GM21526 (cell line): ENCODE measurements around the gene DPF1.
"Not testable (repeated sequence)": the region's sequence is repeated elsewhere in the genome, so short reads cannot be mapped to it uniquely, and the experiment has no call there.

Experiments used
- ATAC-seq: cut with Tn5 transposase; IDR thresholded peaks from one replicate; pipeline ENCODE4 v1.9.1; 2021; ENCODE audit warnings: moderate library complexity; ENCODE audit not compliant: unreplicated experiment, low FRiP score

Gene DPF1

DNA sequence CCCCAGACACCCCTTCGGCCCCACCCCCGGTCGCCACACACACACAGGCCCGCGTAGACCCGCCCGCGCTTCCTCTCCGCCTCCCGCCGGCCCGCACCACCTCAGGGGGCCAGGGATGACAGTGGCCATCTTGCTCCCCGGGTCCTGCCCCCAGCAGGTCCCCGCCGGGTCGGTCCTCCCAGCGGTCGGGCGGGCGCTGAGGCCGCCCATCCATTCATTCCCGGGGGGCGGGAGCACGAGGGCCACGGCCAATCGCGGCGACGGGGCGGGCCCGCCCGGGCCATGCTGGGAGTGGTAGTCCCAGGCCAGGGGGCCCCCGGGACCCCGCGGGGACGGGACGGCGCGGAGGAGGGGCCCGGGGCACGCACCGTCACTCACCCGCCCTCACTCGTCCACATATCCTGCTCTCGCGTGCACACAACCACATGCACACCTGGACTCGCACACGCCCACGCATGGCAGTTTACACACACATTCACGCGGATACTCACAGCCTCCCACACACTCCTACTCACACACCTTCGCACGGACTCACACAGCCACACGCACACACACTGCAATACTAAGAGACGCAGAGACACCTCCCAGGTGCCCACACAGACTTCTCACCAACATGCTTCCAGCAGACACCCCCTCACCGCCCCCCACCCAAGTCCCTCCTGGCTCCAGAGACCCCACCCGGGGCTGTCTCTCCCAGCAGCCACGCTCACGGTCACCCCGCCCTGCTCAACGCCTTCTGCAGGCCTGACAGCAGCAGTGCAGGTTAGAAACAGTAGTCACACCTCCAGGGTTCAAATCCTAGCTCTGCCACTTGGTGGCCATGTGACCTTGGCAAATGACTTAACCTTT lies at the start of gene DPF1:
Gene DPF1 (minus strand): TSS at position 209 of the 849 bp plus-strand sequence. CDS start 80 bp downstream, at position 129.
- ATAC-seq = peak; percentile 52

DNA sequence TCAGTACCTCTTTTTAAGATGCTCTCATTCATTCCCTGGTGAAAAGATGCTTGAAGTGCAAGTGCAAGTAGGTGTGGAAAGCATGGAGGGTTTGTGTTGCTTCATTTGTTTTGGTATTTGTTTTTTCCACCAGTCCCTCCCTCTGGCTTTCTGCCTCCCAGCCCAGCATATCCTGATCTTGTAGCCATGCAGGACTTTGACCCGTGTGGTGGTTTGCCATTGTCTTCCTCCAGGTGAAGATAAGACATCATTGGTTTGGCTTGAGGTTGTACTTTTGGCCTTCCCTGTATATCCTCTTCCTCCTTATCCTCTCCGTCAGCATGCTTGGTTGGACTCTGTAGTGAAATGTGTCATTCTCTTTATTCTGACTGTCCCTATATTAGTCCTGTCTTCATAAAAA lies 49.5 kb upstream of the DPF1 start:
- ATAC-seq = no peak

DNA sequence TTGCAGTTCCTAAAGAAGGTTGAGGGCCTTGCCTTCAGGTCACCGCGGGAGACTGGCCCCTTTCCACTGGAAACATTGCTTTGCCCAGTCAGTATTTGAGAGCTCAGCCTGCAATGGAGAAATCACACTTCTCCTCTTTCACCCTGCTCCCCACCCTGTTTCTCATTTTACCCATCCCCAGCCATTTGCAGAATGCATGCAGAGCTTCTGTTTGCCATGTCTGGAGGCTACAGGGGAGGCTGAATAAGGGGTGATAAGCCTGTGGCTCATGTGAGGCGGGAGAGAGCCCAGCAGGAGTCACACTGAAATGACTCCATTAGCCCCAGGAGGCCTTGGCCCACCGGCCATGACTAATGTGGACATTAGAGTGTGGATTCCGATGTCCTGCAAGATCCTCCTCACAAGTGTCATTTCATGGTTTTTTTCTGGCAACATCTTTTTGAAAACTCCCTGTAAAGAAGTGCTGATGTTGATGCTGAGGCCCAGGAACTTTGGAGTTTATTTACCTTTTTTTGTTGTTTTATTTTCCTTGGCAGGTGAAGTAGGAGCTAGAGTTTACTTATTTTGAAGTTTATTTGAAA lies 46.7 kb upstream of the DPF1 start:
- ATAC-seq = no peak

DNA sequence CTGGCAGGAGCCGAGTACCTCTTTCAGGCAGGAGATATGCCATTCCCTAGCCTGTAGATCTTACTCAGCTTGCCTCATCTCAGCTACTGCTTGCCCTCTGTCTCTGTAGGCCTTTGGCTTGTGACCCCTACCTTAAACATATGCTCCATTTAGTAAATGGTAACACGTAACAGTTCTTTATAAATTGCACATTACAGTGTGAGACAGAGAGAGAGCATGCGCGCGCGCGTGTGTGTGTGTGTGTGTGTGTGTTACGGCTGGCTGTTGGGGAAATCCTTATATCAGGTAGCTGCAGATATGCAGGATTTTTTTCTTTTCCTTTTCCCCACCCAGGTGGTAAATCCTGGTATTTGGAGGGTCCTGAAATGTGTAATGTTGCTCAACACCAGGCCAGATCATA lies 44.5 kb upstream of the DPF1 start:
- ATAC-seq = no peak

DNA sequence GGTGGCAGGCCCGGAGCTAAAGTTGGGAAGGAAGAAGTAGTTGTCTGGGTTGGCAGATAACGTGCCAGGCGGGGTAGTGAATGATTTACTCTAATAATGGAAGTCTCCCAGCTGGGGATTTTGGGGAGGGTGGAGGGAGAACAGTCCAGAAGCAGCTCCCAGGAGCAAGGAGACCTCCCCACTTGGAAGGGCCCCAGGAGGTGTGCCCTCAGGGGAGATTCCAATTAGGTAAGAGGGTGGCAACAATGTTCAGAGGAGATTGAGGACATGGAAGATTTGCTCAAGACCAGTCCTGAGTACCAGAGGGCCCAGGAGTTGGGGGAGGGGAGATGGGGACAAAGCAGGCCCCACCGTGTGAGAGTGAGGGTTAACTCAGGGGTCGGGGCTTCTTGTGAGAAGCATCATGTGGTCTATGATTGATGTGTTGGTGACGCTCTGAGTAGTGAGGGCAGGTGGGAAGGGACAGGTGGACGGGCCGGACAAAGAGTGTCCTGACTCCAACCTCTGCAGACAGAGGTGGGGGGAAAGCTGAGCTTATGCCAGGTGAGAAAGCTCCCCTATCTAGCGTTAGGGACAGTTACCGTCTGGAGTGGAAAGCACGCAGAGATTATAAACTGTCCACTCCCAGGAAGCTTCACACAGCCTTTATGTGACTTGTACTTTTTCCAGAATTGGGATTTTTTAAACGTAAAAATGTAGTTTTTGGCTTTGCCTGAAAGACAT lies 43.9 kb upstream of the DPF1 start:
- no peak for ATAC-seq

DNA sequence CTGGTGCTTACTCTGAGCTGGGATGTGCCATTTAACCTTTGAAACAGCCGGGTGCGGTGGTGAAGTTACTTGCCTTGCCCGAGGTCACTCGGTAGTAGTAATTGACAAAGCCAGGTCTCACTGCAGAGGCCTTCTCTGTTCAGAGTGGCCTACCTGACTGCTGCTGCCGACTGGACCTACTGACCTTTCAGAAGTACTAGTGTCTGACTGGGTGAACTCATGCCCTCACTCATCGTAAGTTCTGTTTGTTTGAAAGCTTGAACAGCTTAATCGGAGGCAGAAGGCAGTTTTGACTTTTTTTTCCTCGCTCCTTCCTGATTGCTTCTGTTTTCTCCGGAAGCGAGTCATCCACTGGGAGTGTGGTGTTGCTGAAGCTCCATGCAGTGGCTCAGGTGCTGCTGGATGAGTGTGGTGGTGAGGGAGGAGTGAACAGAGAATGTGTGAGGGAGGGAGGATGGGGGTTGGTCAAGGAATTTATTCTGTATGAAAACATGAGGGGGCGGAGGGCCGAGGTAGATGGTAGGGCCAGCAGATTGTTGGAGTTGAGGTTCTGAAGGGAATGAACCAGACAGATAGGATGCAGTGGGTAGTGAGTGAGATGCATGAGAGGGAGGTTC lies 43.1 kb upstream of the DPF1 start:
- ATAC-seq = no peak

DNA sequence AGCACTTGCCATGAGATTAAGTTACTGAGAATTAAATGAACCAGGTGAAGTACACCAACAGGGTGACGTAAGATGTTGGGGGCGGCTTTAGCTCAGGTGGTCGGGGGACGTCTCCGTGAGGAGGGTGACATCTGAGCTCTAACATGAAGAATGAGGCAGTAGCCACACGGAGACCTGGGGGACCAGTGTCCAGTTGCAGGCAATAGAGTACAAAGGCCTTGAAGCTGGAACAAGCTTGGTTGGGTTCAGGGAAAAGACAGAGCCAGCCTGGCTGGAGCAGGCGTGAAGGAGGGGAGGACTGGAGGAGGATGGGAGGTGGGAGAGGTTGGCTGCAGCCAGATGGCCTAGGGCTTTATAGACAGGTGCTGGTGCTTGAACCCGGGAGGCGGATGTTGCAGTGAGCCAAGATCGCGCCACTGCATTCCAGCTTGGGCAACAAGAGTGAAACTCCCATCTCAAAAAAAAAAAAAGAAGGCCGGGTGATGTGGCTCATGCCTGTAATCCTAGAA lies 42.0 kb upstream of the DPF1 start:
- no peak for ATAC-seq

DNA sequence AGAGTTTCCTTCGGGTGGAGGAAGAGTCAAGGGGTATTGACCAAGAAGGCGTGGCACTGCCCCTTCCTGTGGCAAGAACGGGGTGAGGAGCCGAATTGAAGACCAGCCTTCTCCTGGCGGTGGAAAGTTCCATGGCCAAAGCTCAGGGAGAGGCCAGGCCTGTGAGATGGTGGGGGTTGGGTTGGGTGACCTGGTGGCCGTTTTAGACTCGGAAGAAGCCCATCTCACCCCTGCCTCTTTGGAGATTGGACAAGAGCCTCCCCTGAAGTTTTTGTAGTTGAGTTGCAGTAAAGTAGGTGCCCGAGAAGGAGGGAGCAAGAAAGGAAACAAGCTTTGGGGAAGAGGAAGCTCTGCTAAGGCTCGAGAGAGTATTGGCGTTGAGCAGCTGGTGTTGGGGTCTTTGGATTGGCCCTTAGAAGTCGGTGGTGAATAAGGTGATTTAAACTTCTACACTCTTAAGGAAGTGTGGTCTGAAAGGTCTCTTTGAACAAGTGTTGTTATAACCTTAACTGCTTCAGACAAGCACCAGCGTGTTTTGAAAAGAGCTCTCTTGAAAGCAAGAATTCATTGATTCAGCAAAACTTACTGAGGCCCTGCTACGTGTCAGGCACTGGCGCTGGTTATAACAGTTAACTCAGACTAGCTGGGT lies 41.3 kb upstream of the DPF1 start:
- no peak for ATAC-seq

DNA sequence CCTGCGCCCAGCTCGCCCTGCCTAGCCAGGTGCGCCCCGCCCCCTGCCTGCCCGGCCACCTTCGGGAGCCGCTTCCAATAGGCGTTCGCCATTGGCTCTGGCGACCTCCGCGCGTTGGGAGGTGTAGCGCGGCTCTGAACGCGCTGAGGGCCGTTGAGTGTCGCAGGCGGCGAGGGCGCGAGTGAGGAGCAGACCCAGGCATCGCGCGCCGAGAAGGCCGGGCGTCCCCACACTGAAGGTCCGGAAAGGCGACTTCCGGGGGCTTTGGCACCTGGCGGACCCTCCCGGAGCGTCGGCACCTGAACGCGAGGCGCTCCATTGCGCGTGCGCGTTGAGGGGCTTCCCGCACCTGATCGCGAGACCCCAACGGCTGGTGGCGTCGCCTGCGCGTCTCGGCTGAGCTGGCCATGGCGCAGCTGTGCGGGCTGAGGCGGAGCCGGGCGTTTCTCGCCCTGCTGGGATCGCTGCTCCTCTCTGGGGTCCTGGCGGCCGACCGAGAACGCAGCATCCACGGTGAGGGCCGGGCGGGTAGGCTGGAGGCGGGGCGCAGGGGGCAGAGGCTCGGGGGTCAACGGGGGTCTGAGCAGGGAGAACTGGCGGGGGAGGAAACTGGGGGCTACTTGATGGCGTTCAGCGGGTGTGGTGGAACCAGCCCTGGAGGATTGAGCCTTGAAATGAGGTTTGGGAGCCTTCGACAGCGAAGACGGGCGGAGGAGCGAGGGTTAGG lies 40.6 kb upstream of the DPF1 start, which contains the start of gene SPINT2:
Gene SPINT2 (plus strand): TSS at position 88 of the 727 bp plus-strand sequence. CDS start 320 bp downstream, at position 408.
- no peak for ATAC-seq

DNA sequence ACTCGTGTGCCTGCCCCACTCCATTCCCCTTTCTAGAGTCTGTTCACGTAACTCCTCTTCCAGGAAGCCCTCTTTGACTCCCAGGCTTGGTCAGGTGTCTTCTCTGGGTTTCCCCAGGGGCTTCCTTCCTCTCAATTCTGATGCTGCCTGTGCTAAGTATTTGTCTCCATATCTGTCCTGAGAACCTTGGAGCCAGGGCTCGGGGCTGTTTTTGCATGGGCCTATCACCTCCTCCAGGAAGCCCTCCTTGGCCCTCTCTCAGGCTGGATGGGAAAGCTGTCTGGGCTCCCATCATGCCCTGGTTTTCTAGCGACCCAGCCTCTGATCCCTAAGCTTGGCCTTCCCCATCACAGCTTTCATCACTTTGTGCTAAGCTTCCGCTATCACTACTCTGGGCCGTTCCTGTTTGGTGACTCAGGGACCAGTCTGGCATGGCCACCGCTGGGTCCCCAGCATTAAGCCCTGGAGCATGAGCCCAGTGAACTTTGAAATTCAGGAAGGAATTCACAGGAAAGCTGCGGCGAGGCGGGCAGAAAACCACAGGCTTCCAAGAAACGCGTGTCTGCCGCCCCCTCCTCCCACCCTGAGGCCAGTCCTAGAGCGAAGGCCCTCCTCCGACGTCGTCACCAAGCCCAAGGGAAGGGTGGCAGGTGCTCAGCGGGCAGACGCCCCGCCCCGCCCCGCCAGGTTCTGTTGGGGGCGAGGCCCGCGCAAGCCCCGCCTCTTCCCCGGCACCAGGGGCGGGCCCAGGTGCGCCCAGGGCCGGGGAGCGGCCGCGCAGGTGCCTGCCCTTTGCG lies 39.9 kb upstream of the DPF1 start:
- ATAC-seq = no peak

DNA sequence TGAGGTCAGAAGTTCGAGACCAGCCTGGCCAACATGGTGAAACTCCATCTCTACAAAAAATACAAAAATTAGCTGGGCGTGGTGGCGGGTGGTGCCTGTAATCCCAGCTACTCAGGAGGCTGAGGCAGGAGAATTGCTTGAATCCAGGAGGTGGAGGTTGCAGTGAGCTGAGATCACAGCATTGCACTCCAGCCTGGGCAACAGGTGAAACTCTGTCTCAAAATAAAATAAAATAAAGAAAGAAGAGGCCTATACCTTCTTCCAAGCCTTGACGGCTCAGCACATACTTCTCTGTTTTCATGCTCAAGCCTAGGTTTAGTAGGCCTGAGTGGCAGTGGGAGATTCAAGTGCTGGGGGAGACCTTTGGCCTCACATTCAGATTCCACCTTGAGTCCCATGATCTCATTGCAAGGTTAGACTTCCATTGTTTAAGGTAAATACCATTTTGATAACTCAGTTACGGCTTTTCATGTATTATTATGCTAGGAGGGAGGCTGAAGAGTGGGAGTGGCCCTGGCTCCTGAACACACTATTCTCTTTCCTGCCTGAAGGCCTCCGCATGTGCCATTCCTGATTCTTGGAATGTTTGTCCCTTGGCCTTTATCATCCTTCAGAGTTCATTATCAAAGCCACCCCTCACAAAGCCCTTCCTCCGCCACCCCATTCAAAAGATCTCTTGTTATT lies 38.7 kb upstream of the DPF1 start:
- no peak for ATAC-seq

DNA sequence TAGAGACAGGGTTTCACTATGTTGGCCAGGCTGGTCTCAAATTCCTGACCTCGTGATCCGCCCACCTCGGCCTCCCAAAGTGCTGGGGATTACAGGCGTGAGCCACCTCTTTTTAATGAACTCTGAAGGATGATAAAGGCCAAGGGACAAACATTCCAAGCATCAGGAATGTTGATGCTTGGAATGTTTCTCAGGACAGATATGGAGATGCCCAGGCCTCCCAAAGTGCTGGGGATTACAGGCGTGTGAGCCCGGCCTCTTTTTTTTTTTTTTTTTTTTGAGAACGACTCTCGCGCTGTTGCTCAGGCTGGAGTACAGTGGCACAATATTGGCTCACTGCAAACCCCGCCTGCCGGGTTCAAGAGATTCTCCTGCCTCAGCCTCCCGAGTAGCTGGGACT lies 37.9 kb upstream of the DPF1 start:
- ATAC-seq = not testable (repeated sequence)

DNA sequence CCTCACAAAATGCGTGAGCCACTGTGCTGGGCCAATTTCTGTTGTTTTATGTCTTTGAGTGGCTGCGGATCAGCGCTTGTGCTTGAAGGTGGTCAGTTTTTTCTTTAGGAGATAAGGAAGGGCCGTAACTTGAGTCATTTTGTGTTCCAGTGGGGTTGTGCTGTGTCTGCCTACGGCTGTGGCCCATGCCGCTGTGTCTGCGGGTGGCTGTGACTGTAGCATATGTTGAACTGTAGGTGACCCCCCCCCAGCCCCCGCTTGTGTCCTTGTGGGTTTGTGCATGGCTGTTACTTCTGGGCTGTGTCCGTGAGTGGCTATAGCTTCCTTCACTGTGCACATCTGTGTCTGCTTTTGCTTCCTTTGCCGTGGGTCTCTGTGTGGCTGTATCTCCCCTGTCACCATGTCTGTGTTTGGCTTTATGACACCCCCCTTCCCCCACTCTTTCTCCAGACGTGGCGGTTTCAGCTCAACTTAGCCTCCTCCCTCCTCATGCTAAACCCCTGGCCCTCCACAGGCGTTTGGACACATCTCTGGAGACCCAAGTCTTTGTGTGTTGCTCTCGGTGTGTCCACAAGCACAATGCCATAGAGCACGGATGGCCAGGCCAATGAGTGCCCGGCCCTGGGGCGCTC lies 31.5 kb upstream of the DPF1 start:
- no peak for ATAC-seq

DNA sequence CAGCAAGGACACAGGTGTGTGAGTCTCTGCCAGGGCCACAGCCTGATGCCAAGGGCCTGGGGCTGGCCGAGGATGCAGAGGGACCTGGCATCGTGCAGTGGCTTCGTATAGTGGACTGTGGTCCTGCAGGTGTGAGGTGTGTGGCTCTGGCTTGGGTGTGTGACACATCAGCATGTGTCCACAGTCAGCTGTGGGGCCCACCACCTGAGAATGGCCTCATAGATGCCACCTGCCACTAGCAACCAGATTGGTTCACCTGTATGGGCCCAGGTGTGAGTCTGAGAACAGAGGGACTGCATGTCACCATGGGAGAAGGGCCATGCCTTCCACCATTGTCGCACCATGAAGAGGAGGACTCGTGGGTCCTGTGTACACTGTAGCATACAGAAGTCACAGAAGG lies 29.8 kb upstream of the DPF1 start:
- no peak for ATAC-seq

DNA sequence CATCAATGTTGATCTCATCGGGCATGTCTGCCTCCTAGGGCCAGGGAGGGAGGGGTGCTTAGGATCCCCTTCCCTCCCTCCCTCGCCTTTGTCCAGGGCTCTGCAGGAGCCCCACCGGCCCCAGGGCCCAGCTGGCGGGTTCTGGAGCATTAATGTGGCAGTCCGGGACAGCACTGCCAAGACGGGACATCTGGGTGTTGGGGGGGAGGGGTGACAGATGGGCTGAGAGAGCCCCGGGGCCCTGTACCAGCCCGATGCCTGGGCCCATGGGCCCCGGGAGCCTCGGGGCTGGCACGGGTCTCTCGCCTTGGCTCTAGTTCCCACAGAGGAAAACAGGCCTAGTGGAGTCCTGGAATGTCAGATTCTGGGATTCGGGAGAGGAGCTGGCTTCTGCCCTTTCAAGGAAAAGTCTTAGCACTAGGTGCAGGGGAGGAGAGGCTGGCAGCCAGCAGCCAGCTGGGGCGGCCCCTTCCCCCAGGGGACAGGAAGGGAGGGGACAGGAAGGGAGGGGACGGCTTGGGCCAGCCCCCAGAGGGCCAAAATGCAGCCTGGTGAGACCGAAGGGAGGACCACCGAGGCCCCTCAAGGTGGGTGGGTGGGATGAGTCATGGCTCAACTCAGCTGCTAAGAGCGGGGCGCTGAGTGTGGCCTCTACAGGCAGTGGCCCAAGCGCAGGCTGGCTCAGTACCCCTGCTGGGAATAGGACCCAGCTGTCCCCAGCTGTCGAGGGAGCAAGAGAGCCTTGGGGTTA lies 29.1 kb upstream of the DPF1 start:
- ATAC-seq = no peak

DNA sequence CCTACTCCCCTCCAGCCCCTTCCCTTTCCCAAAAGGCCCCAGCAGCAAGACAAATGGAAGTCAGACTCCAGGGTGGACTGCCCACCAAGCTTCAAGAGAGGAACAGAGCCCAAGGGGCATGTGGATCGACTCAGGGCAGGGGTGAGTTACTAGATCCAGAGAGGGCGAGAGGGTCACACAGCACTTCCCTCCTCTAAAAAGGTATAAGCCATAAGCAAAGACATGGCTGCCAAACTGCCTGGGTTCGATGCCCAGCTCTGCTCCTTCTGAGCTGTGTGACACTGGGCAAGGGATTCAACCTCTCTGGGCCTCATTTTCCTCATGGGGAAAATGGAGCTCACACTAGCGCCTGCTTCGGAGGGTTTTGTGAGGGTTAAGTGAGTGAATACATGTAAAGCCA lies 28.4 kb upstream of the DPF1 start:
- no peak for ATAC-seq

DNA sequence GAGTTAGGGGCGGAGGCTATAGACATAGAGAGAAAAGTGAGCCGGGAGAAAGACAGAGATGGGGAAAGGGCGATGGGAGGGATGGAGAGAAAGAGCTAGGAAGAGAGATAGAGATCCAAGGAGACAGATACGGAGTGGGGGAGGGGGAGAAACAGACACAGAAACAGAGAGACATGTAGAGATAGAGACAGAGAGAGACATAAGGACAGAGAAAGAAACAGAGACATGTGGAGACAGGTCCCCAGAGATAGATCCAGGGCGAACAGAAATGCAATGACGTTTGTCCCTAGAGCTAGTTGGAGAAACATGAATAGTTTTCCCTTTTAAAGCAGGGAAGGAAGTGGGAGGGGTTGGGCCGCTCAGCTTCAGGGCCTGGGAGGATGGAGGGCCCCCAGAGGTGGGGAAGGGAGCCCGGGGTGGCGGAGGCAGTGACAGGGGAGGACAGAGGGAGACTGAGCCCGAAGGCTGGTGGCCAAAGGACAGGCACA lies 27.6 kb upstream of the DPF1 start:
- ATAC-seq = no peak
